OCI-LY1 (cell line): Measurements from ENCODE around the gene NFIA.

Experiments
- CTCF ChIP-seq: fragments of 200-600 bp; sonication (generic), shearing (Covaris generic); IDR thresholded peaks from 2 replicates; pipeline ENCODE4 v1.5.1; 2017; ENCODE audit warnings: mild to moderate bottlenecking, antibody characterized with exemption, low read length, moderate library complexity, mixed read lengths
- EZH2 ChIP-seq: fragments of 200-600 bp; sonication (generic), shearing (Covaris generic); IDR thresholded peaks from 2 replicates; pipeline ENCODE4 v1.8.0; 2017; ENCODE audit warnings: borderline replicate concordance, mixed run types, mild to moderate bottlenecking, antibody characterized with exemption, low read length, moderate library complexity, mixed read lengths

- TF ChIP-seq CTCF (no peak), EZH2 (no peak)
Measured at GRCh38 chr1:61202854-61203598, 120.7 kb downstream of the NFIA start.
